Measurements from ENCODE around the gene EMCN.

Gene EMCN

DNA sequence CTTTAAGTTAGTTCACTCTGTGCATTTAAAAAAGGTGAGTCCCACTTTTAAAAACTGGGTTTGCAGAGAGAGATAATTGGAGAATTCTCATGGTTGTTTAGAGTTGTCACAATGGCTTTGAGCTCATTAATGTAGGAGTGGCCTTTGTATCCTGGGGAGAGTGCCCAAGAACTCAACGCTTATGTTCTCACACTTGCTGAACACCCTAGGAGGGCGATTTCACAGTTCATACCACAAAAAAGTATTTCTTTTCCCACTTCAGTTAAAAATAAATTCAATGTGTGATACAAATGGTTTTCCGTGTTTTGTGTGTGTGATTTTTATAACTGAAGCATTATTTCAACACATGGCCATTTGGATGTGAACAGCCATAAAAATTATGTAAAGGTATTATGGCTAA is 8.4 kb downstream of the EMCN start:
- Histone ChIP-seq H3K4me3 (ENCODE audit: insufficient read depth, low read length, poor library complexity, severe bottlenecking) (no peak overlapping the region), H4K20me1 (ENCODE audit: low read depth, low read length) (no peaks in the 10 kb centered on the region), H3F3A (ENCODE audit: insufficient read depth) (no peaks in the 10 kb centered on the region), H3K9me2 (replicated peaks; ENCODE audit: insufficient read depth, low read length) (no peaks in the 10 kb centered on the region), H3K79me2 (ENCODE audit: insufficient read depth, low read length) (no peaks in the 10 kb centered on the region), H3K36me3 (ENCODE audit: low read length) (no peaks in the 10 kb centered on the region), H3K9me3 (ENCODE audit: insufficient read depth, low read length) (no peaks in the 10 kb centered on the region), H3K27ac (ENCODE audit: low read depth, low read length) (no peak overlapping the region), H3K27me3 (ENCODE audit: low read length) (no peaks in the 10 kb centered on the region), H3K4me2 (ENCODE audit: low read depth, low read length, poor library complexity, severe bottlenecking) (no peak overlapping the region), H2AFZ (ENCODE audit: low read depth, low read length, severe bottlenecking) (no peak overlapping the region), H3K9ac (ENCODE audit: low read length) (no peak overlapping the region)
- TF ChIP-seq, protein P1, sequence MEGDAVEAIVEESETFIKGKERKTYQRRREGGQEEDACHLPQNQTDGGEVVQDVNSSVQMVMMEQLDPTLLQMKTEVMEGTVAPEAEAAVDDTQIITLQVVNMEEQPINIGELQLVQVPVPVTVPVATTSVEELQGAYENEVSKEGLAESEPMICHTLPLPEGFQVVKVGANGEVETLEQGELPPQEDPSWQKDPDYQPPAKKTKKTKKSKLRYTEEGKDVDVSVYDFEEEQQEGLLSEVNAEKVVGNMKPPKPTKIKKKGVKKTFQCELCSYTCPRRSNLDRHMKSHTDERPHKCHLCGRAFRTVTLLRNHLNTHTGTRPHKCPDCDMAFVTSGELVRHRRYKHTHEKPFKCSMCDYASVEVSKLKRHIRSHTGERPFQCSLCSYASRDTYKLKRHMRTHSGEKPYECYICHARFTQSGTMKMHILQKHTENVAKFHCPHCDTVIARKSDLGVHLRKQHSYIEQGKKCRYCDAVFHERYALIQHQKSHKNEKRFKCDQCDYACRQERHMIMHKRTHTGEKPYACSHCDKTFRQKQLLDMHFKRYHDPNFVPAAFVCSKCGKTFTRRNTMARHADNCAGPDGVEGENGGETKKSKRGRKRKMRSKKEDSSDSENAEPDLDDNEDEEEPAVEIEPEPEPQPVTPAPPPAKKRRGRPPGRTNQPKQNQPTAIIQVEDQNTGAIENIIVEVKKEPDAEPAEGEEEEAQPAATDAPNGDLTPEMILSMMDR (IDR thresholded peaks at IDR 0.05; ENCODE audit: insufficient read depth, low read length, poor library complexity, severe bottlenecking), result no peak
- no peak for TF ChIP-seq EZH2phosphoT487 (conservative IDR thresholded peaks at IDR 0.05; ENCODE audit: low read length)

DNA sequence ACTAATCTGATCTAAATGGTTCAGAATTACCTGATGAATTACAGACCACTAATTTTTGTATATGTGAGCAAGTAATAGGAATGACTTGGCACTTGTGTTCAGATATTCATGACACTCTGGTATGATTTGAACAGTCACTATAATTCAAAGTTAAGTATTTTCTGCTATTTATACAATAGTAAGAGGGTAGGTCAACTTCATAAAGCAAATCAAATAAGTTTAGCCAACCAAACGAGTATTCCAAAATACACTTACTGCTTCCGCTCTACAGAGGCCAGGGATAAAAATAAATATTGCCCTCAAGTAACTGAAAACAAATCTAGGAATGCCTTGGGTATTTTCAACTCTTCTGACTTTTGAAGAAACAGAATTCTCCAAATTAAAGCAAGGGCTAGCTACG is 9.1 kb downstream of the EMCN start:
- no peaks in the 10 kb centered on the region for H3K27me3 ChIP-seq (ENCODE audit: low read length)
- no peak overlapping the region for H3K27ac ChIP-seq (ENCODE audit: low read depth, low read length)
- no peaks in the 10 kb centered on the region for H3K36me3 ChIP-seq (ENCODE audit: low read length)
- H3F3A ChIP-seq (ENCODE audit: insufficient read depth), result no peaks in the 10 kb centered on the region
- H3K9ac ChIP-seq (ENCODE audit: low read length), result no peak overlapping the region
- no peaks in the 10 kb centered on the region for H3K9me3 ChIP-seq (ENCODE audit: insufficient read depth, low read length)
- no peak overlapping the region for H3K4me2 ChIP-seq (ENCODE audit: low read depth, low read length, poor library complexity, severe bottlenecking)
- no peaks in the 10 kb centered on the region for H3K79me2 ChIP-seq (ENCODE audit: insufficient read depth, low read length)
- H2AFZ ChIP-seq (ENCODE audit: low read depth, low read length, severe bottlenecking), result no peak overlapping the region
- no peaks in the 10 kb centered on the region for H4K20me1 ChIP-seq (ENCODE audit: low read depth, low read length)
- H3K4me3 ChIP-seq (ENCODE audit: insufficient read depth, low read length, poor library complexity, severe bottlenecking), result no peak overlapping the region
- no peaks in the 10 kb centered on the region for H3K9me2 ChIP-seq (replicated peaks; ENCODE audit: insufficient read depth, low read length)
- no peak for TF ChIP-seq EZH2phosphoT487 (conservative IDR thresholded peaks at IDR 0.05; ENCODE audit: low read length)
- TF ChIP-seq, protein P1 (IDR thresholded peaks at IDR 0.05; ENCODE audit: insufficient read depth, low read length, poor library complexity, severe bottlenecking), result no peak

DNA sequence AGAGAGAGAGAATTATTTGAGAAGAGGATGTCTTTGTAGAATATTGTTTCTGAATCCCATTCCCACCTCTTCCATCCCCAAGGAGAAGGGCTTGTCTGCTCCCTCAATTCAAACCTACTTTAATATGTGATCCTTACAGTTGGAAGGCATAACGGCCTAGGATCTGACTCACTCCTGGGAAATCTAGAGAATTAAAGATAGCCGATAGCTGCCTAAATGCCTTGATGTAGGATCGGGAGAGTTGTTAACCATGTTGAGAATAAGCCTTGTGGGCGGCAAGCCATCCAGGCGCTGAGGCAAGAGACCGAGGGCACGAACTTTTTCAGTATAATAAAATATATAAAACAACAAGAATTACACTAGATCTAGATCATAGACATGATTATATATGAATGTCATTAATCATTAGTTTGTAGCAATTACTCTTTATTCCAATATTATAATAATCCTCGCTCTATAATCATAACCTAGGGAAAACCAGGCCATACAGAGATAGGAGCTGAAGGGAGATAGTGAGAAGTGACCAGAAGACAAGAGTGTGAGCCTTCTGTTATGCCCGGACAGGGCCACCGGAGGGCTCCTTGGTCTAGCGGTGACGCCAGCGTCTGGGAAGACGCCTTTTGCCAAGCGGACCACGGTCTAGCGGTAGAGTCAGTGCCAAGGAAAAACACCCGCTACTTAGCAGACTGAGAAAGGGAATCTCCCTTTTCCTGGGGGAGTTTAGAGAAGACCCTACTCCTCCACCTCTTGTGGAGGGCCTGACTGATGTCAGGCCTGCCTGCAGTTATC is 13.5 kb downstream of the EMCN start:
- no peaks in the 10 kb centered on the region for H3K9me2 ChIP-seq (replicated peaks; ENCODE audit: insufficient read depth, low read length)
- no peaks in the 10 kb centered on the region for H3K27me3 ChIP-seq (ENCODE audit: low read length)
- H3K79me2 ChIP-seq (ENCODE audit: insufficient read depth, low read length), result no peaks in the 10 kb centered on the region
- TF ChIP-seq, protein P1 (IDR thresholded peaks at IDR 0.05; ENCODE audit: insufficient read depth, low read length, poor library complexity, severe bottlenecking), result no peak
- no peak for TF ChIP-seq EZH2phosphoT487 (conservative IDR thresholded peaks at IDR 0.05; ENCODE audit: low read length)
- no peak overlapping the region for H2AFZ ChIP-seq (ENCODE audit: low read depth, low read length, severe bottlenecking)
- H3K9me3 ChIP-seq (ENCODE audit: insufficient read depth, low read length), result no peaks in the 10 kb centered on the region
- no peak overlapping the region for H3K4me3 ChIP-seq (ENCODE audit: insufficient read depth, low read length, poor library complexity, severe bottlenecking)
- no peak overlapping the region for H3K4me2 ChIP-seq (ENCODE audit: low read depth, low read length, poor library complexity, severe bottlenecking)
- no peak overlapping the region for H3K27ac ChIP-seq (ENCODE audit: low read depth, low read length)
- no peaks in the 10 kb centered on the region for H3F3A ChIP-seq (ENCODE audit: insufficient read depth)
- no peaks in the 10 kb centered on the region for H4K20me1 ChIP-seq (ENCODE audit: low read depth, low read length)
- no peaks in the 10 kb centered on the region for H3K36me3 ChIP-seq (ENCODE audit: low read length)
- H3K9ac ChIP-seq (ENCODE audit: low read length), result no peak overlapping the region

Measured in SU-DHL-6 (cell line).